Loucy (cell line): Measurements from ENCODE around the gene PRR36.

ENCODE experiments used
- CTCF ChIP-seq: fragments of 200-600 bp; sonication (generic); conservative IDR thresholded peaks from 2 replicates; pipeline ENCODE4 v1.5.1; 2014; ENCODE audit warnings: mild to moderate bottlenecking, antibody characterized with exemption, low read length
- EZH2phosphoT487 ChIP-seq: fragments of 200-600 bp; IDR thresholded peaks from 2 replicates; pipeline ENCODE4 v1.6.1; 2018; ENCODE audit warnings: antibody characterized with exemption, mild to moderate bottlenecking, moderate library complexity, borderline replicate concordance

- TF ChIP-seq CTCF (no peak), EZH2phosphoT487 (no peak)
Observed at GRCh38 chr19:7840629-7841028, 33.6 kb downstream of the PRR36 start.
